OCI-LY1 (cell line): Measurements from ENCODE around the gene RFC5.
A peak's percentile ranks its signal among the peaks of the same experiment; 100 is the strongest.
"Not testable (repeated sequence)": the region's sequence is repeated elsewhere in the genome, so short reads cannot be mapped to it uniquely, and the experiment has no call there.

Experiments
- H2AFZ ChIP-seq: fragments of 200-600 bp; sonication (generic), shearing (Covaris generic); 2 replicates; pipeline ENCODE4 v1.6.0; 2014; ENCODE audit warnings: antibody characterized with exemption, mild to moderate bottlenecking, low read length
- H3F3A ChIP-seq: fragments of 200-600 bp; sonication (generic), shearing (Covaris generic); 2 replicates; pipeline ENCODE4 v1.6.0; 2014; ENCODE audit warnings: mild to moderate bottlenecking, antibody characterized with exemption, low read length, moderate library complexity; ENCODE audit not compliant: insufficient read depth
- H3K27ac ChIP-seq: fragments of 200-600 bp; sonication (generic); 2 replicates; pipeline ENCODE4 v1.5.1; 2014; ENCODE audit warnings: low read length, mixed run types, mild to moderate bottlenecking, low read depth; ENCODE audit not compliant: poor library complexity, severe bottlenecking
- H3K27me3 ChIP-seq: fragments of 200-600 bp; sonication (generic); 2 replicates; pipeline ENCODE4 v1.6.0; 2014; ENCODE audit warnings: antibody characterized with exemption, mild to moderate bottlenecking, low read length, moderate library complexity; ENCODE audit not compliant: insufficient read depth
- H3K36me3 ChIP-seq: fragments of 200-600 bp; sonication (generic); 2 replicates; pipeline ENCODE4 v1.6.1; 2014; ENCODE audit warnings: mild to moderate bottlenecking, antibody characterized with exemption, low read length, moderate library complexity, mixed read lengths; ENCODE audit not compliant: insufficient read depth
- H3K4me1 ChIP-seq: fragments of 200-600 bp; sonication (generic); 2 replicates; pipeline ENCODE4 v1.5.1; 2014; ENCODE audit warnings: mild to moderate bottlenecking, low read length, moderate library complexity; ENCODE audit not compliant: insufficient read depth, severe bottlenecking
- H3K4me2 ChIP-seq: fragments of 200-600 bp; sonication (generic), shearing (Covaris generic); 2 replicates; pipeline ENCODE4 v1.6.1; 2014; ENCODE audit warnings: low read length
- H3K4me3 ChIP-seq: fragments of 200-600 bp; sonication (generic); 2 replicates; pipeline ENCODE4 v1.5.1; 2014; ENCODE audit warnings: low read length, low read depth, mild to moderate bottlenecking, mixed read lengths; ENCODE audit not compliant: poor library complexity, severe bottlenecking
- H3K79me2 ChIP-seq: fragments of 200-600 bp; shearing (Covaris generic); 2 replicates; pipeline ENCODE4 v1.6.1; 2016; ENCODE audit warnings: mixed run types, low read length, mixed read lengths; ENCODE audit not compliant: insufficient read depth
- H3K9ac ChIP-seq: fragments of 200-600 bp; sonication (generic), shearing (Covaris generic); 2 replicates; pipeline ENCODE4 v1.6.1; 2014; ENCODE audit warnings: mild to moderate bottlenecking, low read length, mixed read lengths
- H3K9me2 ChIP-seq: fragments of 200-600 bp; sonication (generic), shearing (Covaris generic); 2 replicates; pipeline ENCODE4 v1.6.1; 2014; ENCODE audit warnings: low read depth, mild to moderate bottlenecking, low read length, mixed read lengths
- H3K9me3 ChIP-seq: fragments of 200-600 bp; shearing (Covaris generic); 2 replicates; pipeline ENCODE4 v1.6.1; 2014; ENCODE audit warnings: low read length, mixed read lengths
- H4K20me1 ChIP-seq: fragments of 200-600 bp; sonication (generic), shearing (Covaris generic); 2 replicates; pipeline ENCODE4 v1.6.0; 2016; ENCODE audit warnings: mild to moderate bottlenecking, low read length; ENCODE audit not compliant: insufficient read depth
- EZH2 ChIP-seq: fragments of 200-600 bp; sonication (generic), shearing (Covaris generic); IDR thresholded peaks from 2 replicates; pipeline ENCODE4 v1.8.0; 2017; ENCODE audit warnings: borderline replicate concordance, mixed run types, mild to moderate bottlenecking, antibody characterized with exemption, low read length, moderate library complexity, mixed read lengths
- TF ChIP-seq, protein P1 (sequence below): fragments of 200-600 bp; sonication (generic), shearing (Covaris generic); IDR thresholded peaks from 2 replicates; pipeline ENCODE4 v1.5.1; 2017; ENCODE audit warnings: mild to moderate bottlenecking, antibody characterized with exemption, low read length, moderate library complexity, mixed read lengths

The RFC5 gene

GRCh38 chr12:118017926-118018325 lies 1.4 kb downstream of the RFC5 start:
- H3K27ac ChIP-seq, result no peak overlapping the region

DNA sequence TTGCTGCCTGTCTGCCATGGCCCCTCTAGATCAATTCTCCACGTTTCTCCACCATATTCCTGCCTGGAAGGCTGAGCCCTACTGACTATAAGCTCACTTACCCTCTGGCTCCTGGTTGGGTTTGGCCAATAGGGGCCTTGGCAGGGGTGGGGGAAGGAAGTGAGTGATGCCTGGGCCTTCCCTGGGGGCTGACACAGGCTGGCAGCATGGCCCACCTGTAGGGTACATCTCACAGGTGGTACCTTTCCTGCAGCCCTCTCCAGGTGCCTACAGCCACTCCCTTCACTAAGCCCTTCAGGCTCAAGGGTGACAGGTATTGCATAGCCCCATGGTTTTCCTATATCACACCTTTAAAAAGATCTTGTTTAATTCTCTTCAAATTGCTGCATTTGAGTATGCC lies 3.5 kb downstream of the RFC5 start:
- no peak overlapping the region for H3K4me3 ChIP-seq
- H3K4me2 ChIP-seq, result no peak overlapping the region
- no peak overlapping the region for H3K27ac ChIP-seq
- H3K9me2 ChIP-seq, result no peaks in the 10 kb centered on the region
- peaks cover 57% of the 10 kb centered on the region for H3K36me3 ChIP-seq
- H3K79me2 ChIP-seq, result peaks cover 10% of the 10 kb centered on the region; the same call in 1 of the 2 replicates
- H3K9me3 ChIP-seq, result no peaks in the 10 kb centered on the region
- H3K9ac ChIP-seq, result no peak overlapping the region
- no peak overlapping the region for H2AFZ ChIP-seq
- peaks cover 19% of the 10 kb centered on the region for H3K4me1 ChIP-seq
- H3F3A ChIP-seq, result no peaks in the 10 kb centered on the region
- H3K27me3 ChIP-seq, result no peaks in the 10 kb centered on the region
- TF ChIP-seq, protein P1, sequence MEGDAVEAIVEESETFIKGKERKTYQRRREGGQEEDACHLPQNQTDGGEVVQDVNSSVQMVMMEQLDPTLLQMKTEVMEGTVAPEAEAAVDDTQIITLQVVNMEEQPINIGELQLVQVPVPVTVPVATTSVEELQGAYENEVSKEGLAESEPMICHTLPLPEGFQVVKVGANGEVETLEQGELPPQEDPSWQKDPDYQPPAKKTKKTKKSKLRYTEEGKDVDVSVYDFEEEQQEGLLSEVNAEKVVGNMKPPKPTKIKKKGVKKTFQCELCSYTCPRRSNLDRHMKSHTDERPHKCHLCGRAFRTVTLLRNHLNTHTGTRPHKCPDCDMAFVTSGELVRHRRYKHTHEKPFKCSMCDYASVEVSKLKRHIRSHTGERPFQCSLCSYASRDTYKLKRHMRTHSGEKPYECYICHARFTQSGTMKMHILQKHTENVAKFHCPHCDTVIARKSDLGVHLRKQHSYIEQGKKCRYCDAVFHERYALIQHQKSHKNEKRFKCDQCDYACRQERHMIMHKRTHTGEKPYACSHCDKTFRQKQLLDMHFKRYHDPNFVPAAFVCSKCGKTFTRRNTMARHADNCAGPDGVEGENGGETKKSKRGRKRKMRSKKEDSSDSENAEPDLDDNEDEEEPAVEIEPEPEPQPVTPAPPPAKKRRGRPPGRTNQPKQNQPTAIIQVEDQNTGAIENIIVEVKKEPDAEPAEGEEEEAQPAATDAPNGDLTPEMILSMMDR, result no peak
- no peak for TF ChIP-seq EZH2
- H4K20me1 ChIP-seq, result no peaks in the 10 kb centered on the region

More at GRCh38 chr12:118017926-118018325, 1.4 kb downstream of the RFC5 start:
- Histone ChIP-seq H3K4me1 (peaks cover 19% of the 10 kb centered on the region), H3K79me2 (peaks cover 10% of the 10 kb centered on the region; the same call in 1 of the 2 replicates), H3F3A (no peaks in the 10 kb centered on the region), H4K20me1 (no peaks in the 10 kb centered on the region), H3K4me2 (peak overlapping the region; percentile 75), H2AFZ (no peak overlapping the region), H3K4me3 (peak overlapping the region; percentile 76), H3K36me3 (peaks cover 43% of the 10 kb centered on the region), H3K27me3 (no peaks in the 10 kb centered on the region), H3K9ac (peak overlapping the region; percentile 79), H3K9me3 (no peaks in the 10 kb centered on the region), H3K9me2 (no peaks in the 10 kb centered on the region)
- no peak for TF ChIP-seq EZH2
- TF ChIP-seq, protein P1, result no peak

- H3K9ac ChIP-seq, H3F3A ChIP-seq, H3K27ac ChIP-seq, H3K79me2 ChIP-seq, H3K9me2 ChIP-seq, H3K27me3 ChIP-seq, H2AFZ ChIP-seq, H3K4me3 ChIP-seq, H3K4me2 ChIP-seq, H4K20me1 ChIP-seq, H3K9me3 ChIP-seq: not testable (repeated sequence)
- H3K4me1 ChIP-seq, result peaks cover 12% of the 10 kb centered on the region
- H3K36me3 ChIP-seq, result peaks cover 79% of the 10 kb centered on the region
Measured at GRCh38 chr12:118022097-118022727, 5.7 kb downstream of the RFC5 start.

GRCh38 chr12:118022728-118023109 lies 6.2 kb downstream of the RFC5 start:
- no peak overlapping the region for H3K27ac ChIP-seq
- no peaks in the 10 kb centered on the region for H3F3A ChIP-seq
- no peak overlapping the region for H3K4me3 ChIP-seq
- no peaks in the 10 kb centered on the region for H3K27me3 ChIP-seq
- no peaks in the 10 kb centered on the region for H3K9me2 ChIP-seq
- no peak overlapping the region for H2AFZ ChIP-seq
- H3K4me2 ChIP-seq, result no peak overlapping the region
- H3K79me2 ChIP-seq, result peaks cover 3% of the 10 kb centered on the region; the same call in 1 of the 2 replicates
- H3K9me3 ChIP-seq, result no peaks in the 10 kb centered on the region
- no peak overlapping the region for H3K9ac ChIP-seq
- peaks cover 83% of the 10 kb centered on the region for H3K36me3 ChIP-seq
- no peaks in the 10 kb centered on the region for H4K20me1 ChIP-seq
- TF ChIP-seq, protein P1, result no peak
- TF ChIP-seq EZH2, result no peak
- peaks cover 6% of the 10 kb centered on the region for H3K4me1 ChIP-seq
